CD4-positive, alpha-beta memory T cell (primary cell): ENCODE results near the gene CSTPP1. TPM values are rescaled to one million over a fixed set of nuclear protein-coding genes. Genes with fewer than 3 reads are reported as not detected.
"Not testable (repeated sequence)": the region's sequence is repeated elsewhere in the genome, so short reads cannot be mapped to it uniquely, and the experiment has no call there.

ENCODE experiments used
- CTCF ChIA-PET: fragments of 350-600 bp; sonication (Branson Sonifier 250); formaldehyde crosslinking; loops from one replicate; lab custom pipeline; 2021; ENCODE audit warnings: inconsistent platforms; ENCODE audit not compliant: partially characterized antibody; lab: Charles Lee
- POLR2A ChIA-PET: fragments of 350-600 bp; sonication (Branson Sonifier 250); formaldehyde crosslinking; loops from one replicate; lab custom pipeline; 2021; ENCODE audit not compliant: partially characterized antibody; lab: Charles Lee
- DNase-seq, 5 donors: peaks; one replicate each; pipeline versions ENCODE4 v3.0.0 to v3.0.0-alpha.2; 2020 to 2022; ENCODE audit warnings: mixed read lengths in 1 of 5
- H3K27ac ChIP-seq: one replicate; pipeline ENCODE4 v1.7.0; 2013; ENCODE audit warnings: low read depth, low read length
- H3K27me3 ChIP-seq: 2 replicates; pipeline ENCODE4 v1.7.0; 2013; ENCODE audit warnings: mild to moderate bottlenecking, low read length, moderate library complexity; ENCODE audit not compliant: insufficient read depth
- H3K36me3 ChIP-seq: 2 replicates; pipeline ENCODE4 v1.7.0; 2013; ENCODE audit warnings: mild to moderate bottlenecking, low read length, moderate library complexity; ENCODE audit not compliant: insufficient read depth
- H3K4me1 ChIP-seq: 2 replicates; pipeline ENCODE4 v1.7.0; 2013; ENCODE audit warnings: mild to moderate bottlenecking, low read length, moderate library complexity; ENCODE audit not compliant: insufficient read depth
- H3K4me3 ChIP-seq, 2 donors: one replicate each; pipeline ENCODE4 v1.7.0; 2013; ENCODE audit warnings: low read length in 2 of 2, mild to moderate bottlenecking in 1 of 2
- H3K9me3 ChIP-seq, 2 donors: one replicate each; pipeline ENCODE4 v1.7.0; 2013; ENCODE audit warnings: low read length in 2 of 2, control low read depth in 1 of 2; ENCODE audit not compliant: control insufficient read depth in 1 of 2
- H3K27ac Mint-ChIP-seq, 7 donors: one replicate each; pipeline ENCODE4 v1.8.0; 2020 to 2021; ENCODE audit warnings: mixed read lengths in 7 of 7, mild to moderate bottlenecking in 6 of 7, inconsistent platforms in 3 of 7, moderate library complexity in 3 of 7
- H3K27me3 Mint-ChIP-seq, 2 donors: one replicate each; pipeline ENCODE4 v1.8.0; 2020 to 2021; ENCODE audit warnings: mixed read lengths in 2 of 2
- H3K36me3 Mint-ChIP-seq, 2 donors: one replicate each; pipeline ENCODE4 v1.8.0; 2020 to 2021; ENCODE audit warnings: mixed read lengths in 2 of 2, inconsistent platforms in 1 of 2, mild to moderate bottlenecking in 1 of 2
- H3K4me1 Mint-ChIP-seq, 4 donors: one replicate each; pipeline ENCODE4 v1.8.0; 2020 to 2021; ENCODE audit warnings: mixed read lengths in 4 of 4, mild to moderate bottlenecking in 1 of 4
- H3K4me3 Mint-ChIP-seq, 8 donors: one replicate each; pipeline ENCODE4 v1.8.0; 2020 to 2021; ENCODE audit warnings: mixed read lengths in 8 of 8, mild to moderate bottlenecking in 7 of 8, moderate library complexity in 6 of 8, inconsistent platforms in 3 of 8
- H3K9me3 Mint-ChIP-seq, 8 donors: one replicate each; pipeline ENCODE4 v1.8.0; 2020 to 2021; ENCODE audit warnings: mixed read lengths in 8 of 8, mild to moderate bottlenecking in 5 of 8, inconsistent platforms in 3 of 8, moderate library complexity in 1 of 8
- intact Hi-C: fragments of 100-400 bp; cut with micrococcal nuclease; formaldehyde crosslinking; loops from one replicate; pipeline ENCODE4 v1.15.1; 2023
- polyA plus RNA-seq, 2 donors: library from polyadenylated mRNA; unstranded; fragments of 300-500 nt; fragmentation: Illumina TruSeq; gene quantifications; one replicate each; pipeline ENCODE4 v1.2.3, GENCODE V29; 2021
- total RNA-seq, 2 experiments: library from RNA; stranded (reverse); gene quantifications; one replicate each; pipeline ENCODE4 v1.2.3, GENCODE V29; 2021

Gene CSTPP1
- total and polyA plus RNA-seq, 4 experiments from 2014 or later: 12.4 to 24.3 (median 17.8) TPM

GRCh38 chr11:47093541-47093940 is 157.0 kb downstream of the CSTPP1 start:
- Histone ChIP-seq H3K4me3 (no peak overlapping the region), H3K27ac (no peak overlapping the region), H3K36me3 (no peaks in the 10 kb centered on the region), H3K27me3 (no peaks in the 10 kb centered on the region), H3K4me1 (no peaks in the 10 kb centered on the region), H3K9me3 (no peaks in the 10 kb centered on the region)
- no peaks in the 10 kb centered on the region for H3K36me3 Mint-ChIP-seq
- intact Hi-C loops: no loop called here
- H3K4me3 Mint-ChIP-seq: no peak overlapping the region
- peaks cover 0 to 1% (median 0%) of the 10 kb centered on the region in 4 donors for H3K4me1 Mint-ChIP-seq
- ChIA-PET POLR2A (no interaction called here), CTCF (no interaction called here)
- no peaks in the 10 kb centered on the region for H3K27me3 Mint-ChIP-seq
- no peak overlapping the region for H3K27ac Mint-ChIP-seq
- peaks cover 0 to 2% (median 0%) of the 10 kb centered on the region in 8 donors for H3K9me3 Mint-ChIP-seq
- no peak for DNase-seq

GRCh38 chr11:47096871-47097270 is 160.3 kb downstream of the CSTPP1 start:
- H3K4me1 ChIP-seq, H3K27ac ChIP-seq, DNase-seq, H3K4me1 Mint-ChIP-seq, H3K27me3 Mint-ChIP-seq, H3K4me3 ChIP-seq, H3K4me3 Mint-ChIP-seq, H3K27ac Mint-ChIP-seq, POLR2A ChIA-PET, intact Hi-C loops, H3K9me3 ChIP-seq, H3K36me3 Mint-ChIP-seq, H3K27me3 ChIP-seq, H3K36me3 ChIP-seq, CTCF ChIA-PET, H3K9me3 Mint-ChIP-seq: not testable (repeated sequence)

DNA sequence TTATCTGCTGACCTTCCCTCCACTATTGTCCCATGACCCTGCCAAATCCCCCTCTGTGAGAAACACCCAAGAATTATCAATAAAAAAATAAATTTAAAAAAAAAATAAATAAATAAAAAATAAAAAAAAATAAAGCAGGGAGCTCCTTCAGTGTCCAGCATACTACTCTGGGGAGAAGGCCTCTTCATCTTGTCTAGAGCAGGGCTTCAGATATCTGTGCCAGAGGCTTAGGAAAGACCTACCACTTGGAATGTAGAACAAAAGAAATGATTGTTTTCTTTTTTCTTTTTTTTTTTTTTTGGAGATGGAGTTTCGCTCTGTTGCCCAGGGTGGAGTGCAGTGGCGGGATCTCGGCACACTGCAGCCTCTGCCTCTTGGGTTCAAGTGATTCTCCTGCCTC is 161.7 kb downstream of the CSTPP1 start:
- H3K27ac ChIP-seq, H3K27me3 ChIP-seq, H3K4me3 ChIP-seq, H3K9me3 ChIP-seq, H3K4me3 Mint-ChIP-seq, H3K36me3 ChIP-seq, H3K27ac Mint-ChIP-seq, DNase-seq, CTCF ChIA-PET, H3K4me1 Mint-ChIP-seq, POLR2A ChIA-PET, H3K27me3 Mint-ChIP-seq, H3K4me1 ChIP-seq, H3K9me3 Mint-ChIP-seq, H3K36me3 Mint-ChIP-seq, intact Hi-C loops: not testable (repeated sequence)

DNA sequence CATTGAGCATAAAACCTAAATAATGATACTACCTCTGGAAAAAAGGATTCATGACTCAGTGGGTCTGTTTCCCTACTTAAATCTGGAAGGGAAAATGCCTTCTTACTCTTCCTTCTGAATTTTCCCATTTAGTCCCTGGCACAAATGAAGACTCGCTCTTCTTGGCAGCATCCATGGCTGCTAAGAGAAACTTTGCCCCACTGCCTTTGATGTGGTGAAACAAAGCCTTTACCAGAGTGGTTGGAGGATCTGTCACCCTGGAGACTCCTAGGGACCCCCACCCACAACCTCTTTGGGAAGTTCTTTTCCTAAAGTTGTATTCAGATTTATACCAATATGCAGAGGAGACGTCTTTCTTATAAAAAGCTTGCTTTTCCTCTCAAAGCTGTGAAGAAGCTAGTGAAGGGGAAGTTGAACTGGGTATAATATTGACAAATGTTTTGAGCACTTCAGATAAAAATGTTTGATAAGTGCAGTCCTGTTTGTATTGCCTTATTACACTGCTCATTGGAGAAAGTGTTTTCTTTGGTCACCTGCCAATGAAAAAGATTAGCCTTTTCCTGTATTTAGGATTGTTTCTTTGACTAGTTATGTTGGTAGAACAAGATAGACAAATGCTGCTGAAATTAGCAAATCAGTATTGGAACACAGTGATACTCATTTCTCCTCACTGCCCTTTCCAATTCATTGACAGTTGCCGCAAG is 162.8 kb downstream of the CSTPP1 start:
- Mint-ChIP-seq H3K36me3 (no peaks in the 10 kb centered on the region), H3K27ac (peak overlapping the region in 1 of 7 donors; percentile 70), H3K4me1 (peaks cover 0 to 3% (median 0%) of the 10 kb centered on the region in 4 donors), H3K27me3 (no peaks in the 10 kb centered on the region), H3K4me3 (no peak overlapping the region), H3K9me3 (peaks cover 0 to 2% (median 0%) of the 10 kb centered on the region in 8 donors)
- Histone ChIP-seq H3K4me3 (no peak overlapping the region), H3K9me3 (no peaks in the 10 kb centered on the region), H3K4me1 (no peaks in the 10 kb centered on the region), H3K27me3 (no peaks in the 10 kb centered on the region), H3K27ac (no peak overlapping the region), H3K36me3 (no peaks in the 10 kb centered on the region)
- intact Hi-C loops: no loop called here
- no peak for DNase-seq
- CTCF ChIA-PET: no interaction called here
- POLR2A ChIA-PET: no interaction called here

DNA sequence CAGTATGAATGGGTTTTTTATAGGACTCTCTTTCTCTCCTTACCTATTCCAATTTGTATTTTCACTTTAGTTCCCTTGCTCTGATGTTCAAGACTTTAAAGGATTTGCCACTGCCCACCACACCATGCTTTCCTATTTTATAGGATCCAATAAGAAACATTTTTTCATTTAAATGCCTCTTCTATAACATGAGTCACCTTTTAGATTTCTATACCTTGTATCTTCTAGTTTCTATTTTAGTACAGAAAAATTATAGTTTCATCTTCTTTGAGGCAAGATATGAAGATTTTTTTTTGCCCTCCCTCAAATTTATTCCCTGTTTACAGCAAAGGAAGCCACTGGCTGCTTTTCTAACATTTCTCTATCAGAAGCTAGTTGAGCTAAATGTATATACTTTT is 163.4 kb downstream of the CSTPP1 start:
- no peaks in the 10 kb centered on the region for H3K27me3 ChIP-seq
- H3K4me1 ChIP-seq: no peaks in the 10 kb centered on the region
- Mint-ChIP-seq H3K36me3 (no peaks in the 10 kb centered on the region), H3K27ac (no peak overlapping the region), H3K4me3 (no peak overlapping the region), H3K4me1 (peaks cover 0 to 3% (median 0%) of the 10 kb centered on the region in 4 donors), H3K9me3 (no peaks in the 10 kb centered on the region), H3K27me3 (no peaks in the 10 kb centered on the region)
- no peaks in the 10 kb centered on the region for H3K36me3 ChIP-seq
- H3K9me3 ChIP-seq: no peaks in the 10 kb centered on the region
- ChIA-PET CTCF (no interaction called here), POLR2A (no interaction called here)
- H3K27ac ChIP-seq: no peak overlapping the region
- no peak for DNase-seq
- intact Hi-C loops: no loop called here
- no peak overlapping the region for H3K4me3 ChIP-seq

DNA sequence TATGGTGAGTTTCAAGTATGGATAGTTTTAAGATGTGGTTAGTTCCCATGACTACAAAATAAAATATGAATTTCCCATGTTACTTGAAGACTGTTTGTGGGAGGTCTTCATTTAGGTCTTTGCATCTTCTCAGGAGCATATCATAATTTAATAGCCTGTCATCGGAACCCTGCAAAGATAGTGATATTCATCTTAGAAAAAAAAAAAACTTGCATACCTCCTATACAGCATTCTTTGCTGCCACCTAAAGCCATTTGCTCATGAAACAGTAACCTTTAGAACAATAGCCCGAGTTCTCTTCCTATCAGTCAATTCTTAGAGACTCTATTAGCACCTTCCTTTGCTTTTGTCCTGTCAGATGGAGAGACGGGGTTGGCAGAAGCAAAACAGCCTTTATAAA is 164.8 kb downstream of the CSTPP1 start:
- intact Hi-C loops: no loop called here
- CTCF ChIA-PET: no interaction called here
- POLR2A ChIA-PET: no interaction called here

GRCh38 chr11:47104261-47104950 is 167.8 kb downstream of the CSTPP1 start:
- no peaks in the 10 kb centered on the region for H3K27me3 ChIP-seq
- H3K27ac ChIP-seq: no peak overlapping the region
- POLR2A ChIA-PET: no interaction called here
- H3K4me3 Mint-ChIP-seq: no peak overlapping the region
- H3K27ac Mint-ChIP-seq: no peak overlapping the region
- CTCF ChIA-PET: interaction anchor here (0.9 kb wide), 1 partner anchor 23 kb away, joined by 3 read pairs; no protein-coding TSS in a partner anchor
- no peaks in the 10 kb centered on the region for H3K4me1 ChIP-seq
- H3K36me3 ChIP-seq: no peaks in the 10 kb centered on the region
- H3K27me3 Mint-ChIP-seq: no peaks in the 10 kb centered on the region
- H3K36me3 Mint-ChIP-seq: no peaks in the 10 kb centered on the region
- H3K9me3 Mint-ChIP-seq: no peaks in the 10 kb centered on the region
- peaks cover 0 to 3% (median 0%) of the 10 kb centered on the region in 4 donors for H3K4me1 Mint-ChIP-seq
- intact Hi-C loops: no loop called here
- DNase-seq: no peak
- no peak overlapping the region for H3K4me3 ChIP-seq
- no peaks in the 10 kb centered on the region for H3K9me3 ChIP-seq

More for the DNA sequence above, 164.8 kb downstream of the CSTPP1 start:
- DNase-seq: no peak
- Histone ChIP-seq H3K9me3 (no peaks in the 10 kb centered on the region), H3K27me3 (no peaks in the 10 kb centered on the region), H3K4me1 (no peaks in the 10 kb centered on the region), H3K36me3 (no peaks in the 10 kb centered on the region), H3K4me3 (no peak overlapping the region), H3K27ac (no peak overlapping the region)
- no peaks in the 10 kb centered on the region for H3K9me3 Mint-ChIP-seq
- no peak overlapping the region for H3K4me3 Mint-ChIP-seq
- no peaks in the 10 kb centered on the region for H3K36me3 Mint-ChIP-seq
- no peak overlapping the region for H3K27ac Mint-ChIP-seq
- H3K4me1 Mint-ChIP-seq: peaks cover 0 to 3% (median 0%) of the 10 kb centered on the region in 4 donors
- no peaks in the 10 kb centered on the region for H3K27me3 Mint-ChIP-seq
